HCT116 (cell line): ENCODE results near the gene CMTM8. TPM values are rescaled to one million over a fixed set of nuclear protein-coding genes. Genes with fewer than 3 reads are reported as not detected.

ENCODE experiments used
- ATAC-seq: fragments of 200-7000 bp; cut with Tn5 transposase; 2 replicates; pipeline ENCODE4 v1.9.1; 2020; ENCODE audit warnings: mild to moderate bottlenecking, moderate library complexity
- BruUV-seq: library from RNA; stranded (reverse); fragments of 400-500 nt; replicated peaks from 2 replicates; lab custom pipeline; 2021; lab: Mats Ljungman, UMichigan
- CTCF ChIA-PET: fragments of 300-600 bp; sonication (Branson Sonifier 250); formaldehyde crosslinking; loops from one replicate; lab custom pipeline; 2021; ENCODE audit warnings: antibody characterized with exemption; lab: Charles Lee
- POLR2A ChIA-PET: fragments of 300-600, 350-600 bp; sonication (Branson Sonifier 250); formaldehyde crosslinking; loops from one replicate; lab custom pipeline; 2021; ENCODE audit warnings: antibody characterized with exemption; lab: Charles Lee
- RAD21 ChIA-PET, 2 experiments: fragments of 300-600 bp; sonication (Branson Sonifier 250); formaldehyde crosslinking; loops; one replicate each; lab custom pipeline; 2023; ENCODE audit warnings: low total read pairs in 2 of 2; ENCODE audit not compliant: uncharacterized antibody in 2 of 2, unreplicated experiment in 2 of 2, low non-redundant PET in 1 of 2; lab: Charles Lee
- DNase-seq: peaks from one replicate; pipeline ENCODE4 v3.0.0-alpha.2; 2010; ENCODE audit warnings: low read depth, low spot score
- H2AFZ ChIP-seq: fragments of 200-600 bp; shearing (Covaris generic), sonication (generic); 2 replicates; pipeline ENCODE4 v1.6.1; 2017; ENCODE audit warnings: low read depth, mixed run types, mixed read lengths, antibody characterized with exemption, low read length; ENCODE audit not compliant: poor library complexity, severe bottlenecking
- H3K27ac ChIP-seq: 2 replicates; pipeline ENCODE4 v1.5.1; 2012; ENCODE audit warnings: low read depth, low read length
- H3K27me3 ChIP-seq: fragments of 200-600 bp; sonication (generic); 2 replicates; pipeline ENCODE4 v1.6.1; 2016; ENCODE audit warnings: mixed run types, low read length, mixed read lengths; ENCODE audit not compliant: insufficient read depth
- H3K36me3 ChIP-seq, 2 experiments: fragments of 200-500 bp in 1 of 2; fragments of 200-600 bp in 1 of 2; sonication (Bioruptor generic) in 1 of 2; sonication (generic) in 1 of 2; 2 replicates each; pipeline versions ENCODE4 v1.5.1 to v1.6.1; 2014 to 2016; ENCODE audit warnings: low read length in 2 of 2, inconsistent platforms in 1 of 2, mixed read lengths in 1 of 2, mixed run types in 1 of 2; ENCODE audit not compliant: insufficient read depth in 2 of 2, control insufficient read depth in 1 of 2
- H3K4me1 ChIP-seq, 2 experiments: fragments of 200-600 bp in 1 of 2; sonication (generic) in 1 of 2; 2 replicates each; pipeline versions ENCODE4 v1.5.1 to v1.6.1; 2012 to 2017; ENCODE audit warnings: low read length in 2 of 2, inconsistent platforms in 1 of 2, mild to moderate bottlenecking in 1 of 2, mixed read lengths in 1 of 2, mixed run types in 1 of 2, moderate library complexity in 1 of 2; ENCODE audit not compliant: insufficient read depth in 2 of 2, control insufficient read depth in 1 of 2
- H3K4me2 ChIP-seq: fragments of 200-600 bp; sonication (generic); 2 replicates; pipeline ENCODE4 v1.6.1; 2017; ENCODE audit warnings: mixed run types, low read length, mixed read lengths
- H3K4me3 ChIP-seq, 2 experiments: fragments of 200-600 bp in 1 of 2; sonication (generic) in 1 of 2; replicated peaks in 1 of 2; 2 replicates each; pipeline ENCODE4 v1.5.1; 2011 to 2016; ENCODE audit warnings: low read length in 2 of 2, control low read depth in 1 of 2, low read depth in 1 of 2, mild to moderate bottlenecking in 1 of 2, mixed read lengths in 1 of 2, mixed run types in 1 of 2
- H3K79me2 ChIP-seq: fragments of 200-600 bp; sonication (generic); 2 replicates; pipeline ENCODE4 v1.6.1; 2017; ENCODE audit warnings: mild to moderate bottlenecking, mixed run types, low read length, moderate library complexity, mixed read lengths; ENCODE audit not compliant: insufficient read depth
- H3K9ac ChIP-seq: fragments of 200-600 bp; sonication (generic); 2 replicates; pipeline ENCODE4 v1.6.1; 2016; ENCODE audit warnings: low read length, mixed read lengths
- H3K9me2 ChIP-seq: fragments of 200-600 bp; sonication (generic), shearing (Covaris generic); 2 replicates; pipeline ENCODE4 v1.6.1; 2017; ENCODE audit warnings: mixed run types, mild to moderate bottlenecking, moderate library complexity; ENCODE audit not compliant: insufficient read depth
- H3K9me3 ChIP-seq, 2 experiments: fragments of 200-500 bp in 1 of 2; fragments of 200-600 bp in 1 of 2; sonication (Bioruptor generic) in 1 of 2; sonication (generic) in 1 of 2; 2 replicates each; pipeline ENCODE4 v1.6.1; 2014 to 2017; ENCODE audit warnings: low read length in 2 of 2, mixed read lengths in 2 of 2, inconsistent platforms in 1 of 2, low read depth in 1 of 2, mild to moderate bottlenecking in 1 of 2, mixed run types in 1 of 2, moderate library complexity in 1 of 2; ENCODE audit not compliant: control insufficient read depth in 1 of 2, insufficient read depth in 1 of 2
- H4K20me1 ChIP-seq: fragments of 200-600 bp; sonication (generic), shearing (Covaris generic); 2 replicates; pipeline ENCODE4 v1.6.1; 2017; ENCODE audit warnings: mixed run types, mild to moderate bottlenecking, moderate library complexity; ENCODE audit not compliant: insufficient read depth
- ATF3 ChIP-seq: IDR thresholded peaks from 2 replicates; pipeline ENCODE4 v1.6.1; 2012
- CBX3 ChIP-seq: IDR thresholded peaks from 2 replicates; pipeline ENCODE4 v1.6.1; 2012; ENCODE audit warnings: low read depth
- CEBPB ChIP-seq: IDR thresholded peaks from 2 replicates; pipeline ENCODE4 v1.6.1; 2012; ENCODE audit warnings: low read depth
- EGR1 ChIP-seq: IDR thresholded peaks from 2 replicates; pipeline ENCODE4 v1.6.1; 2012; ENCODE audit warnings: low read depth
- ELF1 ChIP-seq: IDR thresholded peaks from 2 replicates; pipeline ENCODE4 v1.6.1; 2012; ENCODE audit warnings: low read depth, borderline replicate concordance
- FOSL1 ChIP-seq: IDR thresholded peaks from 2 replicates; pipeline ENCODE4 v1.6.1; 2012; ENCODE audit warnings: low read depth
- MAX ChIP-seq: IDR thresholded peaks from 2 replicates; pipeline ENCODE4 v1.6.1; 2012
- POLR2A ChIP-seq: IDR thresholded peaks from 2 replicates; pipeline ENCODE4 v1.7.0; 2011; ENCODE audit warnings: borderline replicate concordance; ENCODE audit not compliant: insufficient read depth, insufficient read length; ENCODE audit errors: extremely low read depth
- REST ChIP-seq: IDR thresholded peaks from 2 replicates; pipeline ENCODE4 v1.6.1; 2012; ENCODE audit warnings: low read depth
- SIN3A ChIP-seq: IDR thresholded peaks from 2 replicates; pipeline ENCODE4 v1.6.1; 2012; ENCODE audit warnings: low read depth
- SP1 ChIP-seq: IDR thresholded peaks from 2 replicates; pipeline ENCODE4 v1.6.1; 2012; ENCODE audit warnings: low read depth
- SRF ChIP-seq: IDR thresholded peaks from 2 replicates; pipeline ENCODE4 v1.6.1; 2012; ENCODE audit warnings: low read depth
- ZBTB33 ChIP-seq: IDR thresholded peaks from 2 replicates; pipeline ENCODE4 v1.6.1; 2011; ENCODE audit warnings: mild to moderate bottlenecking, low read length, moderate library complexity; ENCODE audit not compliant: insufficient replicate concordance; ENCODE audit errors: extremely low read depth
- ZFX ChIP-seq: fragments of 450-650 bp; IDR thresholded peaks from 2 replicates; pipeline ENCODE4 v1.6.1; 2017
- ZNF274 ChIP-seq: fragments of 200-500 bp; sonication (Bioruptor generic); IDR thresholded peaks from 2 replicates; pipeline ENCODE4 v1.6.1; 2014; ENCODE audit warnings: mild to moderate bottlenecking, low read depth, low read length, inconsistent platforms
- intact Hi-C: fragments of 100-400 bp; cut with micrococcal nuclease; formaldehyde crosslinking; loops from 2 replicates; pipeline ENCODE4 v1.10.0; 2022
- total RNA-seq: library from RNA; stranded (reverse); gene quantifications from one replicate; pipeline ENCODE4 v1.2.1, GENCODE V29; 2021; ENCODE audit not compliant: unreplicated experiment

CMTM8 gene
- total RNA-seq, 1 experiment from 2014 or later, result 19.4 TPM

GRCh38 chr3:32360493-32360827, 122.0 kb downstream of the CMTM8 start:
- DNase-seq (no peak), ATAC-seq (no peak)
- Histone ChIP-seq H3K9ac (no peak overlapping the region), H3K9me3 (no peaks in the 10 kb centered on the region), H3K27me3 (no peaks in the 10 kb centered on the region), H3K79me2 (no peaks in the 10 kb centered on the region), H3K36me3 (peaks cover 0 to 10% of the 10 kb centered on the region in 2 experiments; a peak in 2 of 4 replicates), H3K9me2 (no peaks in the 10 kb centered on the region; the same call in 1 of the 2 replicates), H3K4me2 (no peak overlapping the region), H3K27ac (no peak overlapping the region), H3K4me3 (no peak overlapping the region)
- intact Hi-C loops, result no loop called here
- BruUV-seq, result no TSS peak
- ChIA-PET POLR2A (interaction anchor here (0.6 kb wide), 1 partner anchor 30 kb away, joined by 5 read pairs; no protein-coding TSS in a partner anchor), CTCF (no interaction called here)
- TF ChIP-seq FOSL1 (no peak), MAX (no peak), ELF1 (no peak), REST (no peak), ZNF274 (no peak), EGR1 (no peak), CBX3 (no peak), CEBPB (no peak), ZBTB33 (no peak), SP1 (no peak), ATF3 (no peak), SIN3A (no peak), SRF (no peak), ZFX (no peak), POLR2A (no peak)
- TF ChIP-seq, all 23 proteins: peak for 0
- H4K20me1 ChIP-seq, result no peaks in the 10 kb centered on the region
- RAD21 ChIA-PET, result no interaction called here
- no peak overlapping the region for H2AFZ ChIP-seq
- H3K4me1 ChIP-seq, result no peaks in the 10 kb centered on the region; a peak in 1 of 4 replicates
